ENCODE measurements around the gene MAGEA4. TPM values are rescaled to one million over a fixed set of nuclear protein-coding genes. Genes with fewer than 3 reads are reported as not detected.

Gene MAGEA4
- total RNA-seq, 4 donors from 2014 or later: 0.27 TPM; not detected in 3

DNA sequence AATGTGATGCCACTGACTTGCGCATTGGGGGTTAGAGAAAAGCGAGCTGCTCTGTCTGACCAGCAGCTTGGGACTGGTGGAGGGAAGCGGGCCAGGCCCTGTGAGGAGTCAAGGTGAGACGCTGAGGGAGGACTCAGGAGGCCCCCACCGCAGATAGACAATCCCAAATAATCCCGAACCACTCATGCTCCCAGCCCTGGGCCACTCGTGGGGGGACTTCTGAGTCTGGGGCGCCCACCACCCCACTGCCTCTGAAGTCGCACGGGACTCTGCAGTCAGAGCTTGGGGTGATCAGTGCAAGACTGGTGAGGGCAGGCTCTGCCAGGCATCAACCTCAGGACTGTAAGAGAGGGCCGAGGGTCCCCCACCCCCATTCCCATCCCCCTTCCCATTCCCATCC lies 6.9 kb downstream of the MAGEA4 start:
- 98 to 100% methylated on average over 3 to 6 of the region's 11 CpGs for WGBS, 2 donors
- TF ChIP-seq POLR2A (IDR thresholded peaks at IDR 0.05): no peak
- TF ChIP-seq, protein P1, sequence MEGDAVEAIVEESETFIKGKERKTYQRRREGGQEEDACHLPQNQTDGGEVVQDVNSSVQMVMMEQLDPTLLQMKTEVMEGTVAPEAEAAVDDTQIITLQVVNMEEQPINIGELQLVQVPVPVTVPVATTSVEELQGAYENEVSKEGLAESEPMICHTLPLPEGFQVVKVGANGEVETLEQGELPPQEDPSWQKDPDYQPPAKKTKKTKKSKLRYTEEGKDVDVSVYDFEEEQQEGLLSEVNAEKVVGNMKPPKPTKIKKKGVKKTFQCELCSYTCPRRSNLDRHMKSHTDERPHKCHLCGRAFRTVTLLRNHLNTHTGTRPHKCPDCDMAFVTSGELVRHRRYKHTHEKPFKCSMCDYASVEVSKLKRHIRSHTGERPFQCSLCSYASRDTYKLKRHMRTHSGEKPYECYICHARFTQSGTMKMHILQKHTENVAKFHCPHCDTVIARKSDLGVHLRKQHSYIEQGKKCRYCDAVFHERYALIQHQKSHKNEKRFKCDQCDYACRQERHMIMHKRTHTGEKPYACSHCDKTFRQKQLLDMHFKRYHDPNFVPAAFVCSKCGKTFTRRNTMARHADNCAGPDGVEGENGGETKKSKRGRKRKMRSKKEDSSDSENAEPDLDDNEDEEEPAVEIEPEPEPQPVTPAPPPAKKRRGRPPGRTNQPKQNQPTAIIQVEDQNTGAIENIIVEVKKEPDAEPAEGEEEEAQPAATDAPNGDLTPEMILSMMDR (IDR thresholded peaks at IDR 0.05): no peak
- Histone ChIP-seq H3K9me3 (no peaks in the 10 kb centered on the region), H3K36me3 (no peaks in the 10 kb centered on the region), H3K4me3 (replicated peaks in 1 of 3) (no peak overlapping the region), H3K27ac (no peak overlapping the region), H3K27me3 (no peaks in the 10 kb centered on the region), H3K4me1 (no peaks in the 10 kb centered on the region)
- intact Hi-C loops (cut with DNase I): no loop called here
- no peak for DNase-seq

DNA sequence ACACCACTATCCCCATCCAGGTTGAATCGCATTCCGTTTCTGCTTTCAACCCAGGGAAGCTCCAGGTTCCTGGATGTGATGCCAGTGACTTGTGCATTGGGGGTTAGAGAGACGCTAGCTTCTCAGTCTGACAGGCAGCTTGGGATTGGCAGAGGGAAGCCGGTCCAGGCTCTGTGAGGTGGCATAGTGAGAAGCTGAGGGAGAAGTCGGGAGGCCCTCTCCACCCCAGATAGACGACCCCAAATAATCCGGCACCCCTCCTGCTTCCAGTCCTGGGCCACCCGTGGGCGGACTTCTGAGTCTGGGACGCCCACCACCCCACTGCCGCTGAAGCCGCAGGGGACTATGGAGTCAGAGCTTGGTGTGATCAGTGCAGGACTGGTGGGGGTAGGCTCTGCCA lies 7.4 kb downstream of the MAGEA4 start:
- H3K36me3 ChIP-seq: no peaks in the 10 kb centered on the region
- DNase-seq: no peak
- H3K27me3 ChIP-seq: no peaks in the 10 kb centered on the region
- H3K27ac ChIP-seq: no peak overlapping the region
- no peak for TF ChIP-seq POLR2A (IDR thresholded peaks at IDR 0.05)
- TF ChIP-seq, protein P1 (IDR thresholded peaks at IDR 0.05): no peak
- no peaks in the 10 kb centered on the region for H3K9me3 ChIP-seq
- no peaks in the 10 kb centered on the region for H3K4me1 ChIP-seq
- intact Hi-C loops (cut with DNase I): no loop called here
- H3K4me3 ChIP-seq (replicated peaks in 1 of 3): no peak overlapping the region
- 87 to 96% methylated on average over 4 to 7 of the region's 12 CpGs for WGBS, 2 donors

DNA sequence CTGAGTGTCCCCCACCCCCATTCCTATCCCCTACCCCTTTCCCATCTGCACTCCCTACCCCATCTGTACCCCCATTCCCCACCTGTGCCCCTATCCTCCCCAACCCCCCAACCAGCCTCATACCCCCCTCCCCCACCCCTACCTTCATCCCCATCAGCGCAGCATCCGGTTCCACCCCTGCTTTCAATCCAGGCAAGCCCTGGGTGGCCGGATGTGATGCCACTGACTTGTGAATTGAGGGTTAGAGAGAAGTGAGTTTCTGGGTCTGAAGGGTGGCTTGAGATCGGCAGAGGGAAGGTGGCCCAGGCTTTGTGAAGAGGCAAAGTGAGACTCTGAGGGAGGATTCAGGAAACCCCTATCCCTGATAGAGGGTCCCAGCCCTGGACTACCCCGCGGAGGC lies 7.8 kb downstream of the MAGEA4 start:
- WGBS, 2 donors: 60 to 70% methylated on average over 2 of the region's 6 CpGs
- intact Hi-C loops (cut with DNase I): no loop called here
- Histone ChIP-seq H3K4me1 (no peaks in the 10 kb centered on the region), H3K36me3 (no peaks in the 10 kb centered on the region), H3K4me3 (replicated peaks in 1 of 3) (no peak overlapping the region), H3K27me3 (no peaks in the 10 kb centered on the region), H3K9me3 (no peaks in the 10 kb centered on the region), H3K27ac (no peak overlapping the region)
- TF ChIP-seq POLR2A (IDR thresholded peaks at IDR 0.05): no peak
- TF ChIP-seq, protein P1 (IDR thresholded peaks at IDR 0.05): no peak
- no peak for DNase-seq

DNA sequence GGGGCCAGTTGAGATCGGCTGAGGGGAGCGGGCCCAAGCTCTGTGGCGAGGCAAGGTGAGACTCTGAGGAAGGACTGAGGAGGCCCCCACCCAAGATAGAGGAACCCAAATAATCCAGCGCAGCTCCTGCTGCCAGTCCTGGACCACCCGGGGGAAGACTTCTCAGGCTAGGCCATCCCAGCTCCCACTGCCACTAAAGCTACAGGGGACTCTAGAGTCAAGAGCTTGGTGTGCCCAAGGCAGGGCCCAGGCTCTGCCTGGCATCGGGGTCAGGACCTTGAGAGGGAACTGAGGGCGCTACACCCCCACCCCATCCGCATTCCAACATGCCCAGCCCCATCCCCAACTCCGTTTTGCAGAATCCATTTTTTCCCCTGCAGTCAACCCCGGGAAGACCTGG lies 8.6 kb downstream of the MAGEA4 start:
- Histone ChIP-seq H3K27ac (no peak overlapping the region), H3K27me3 (no peaks in the 10 kb centered on the region), H3K36me3 (no peaks in the 10 kb centered on the region), H3K4me1 (no peaks in the 10 kb centered on the region), H3K4me3 (replicated peaks in 1 of 3) (no peak overlapping the region), H3K9me3 (no peaks in the 10 kb centered on the region)
- no peak for TF ChIP-seq POLR2A (IDR thresholded peaks at IDR 0.05)
- TF ChIP-seq, protein P1 (IDR thresholded peaks at IDR 0.05): no peak
- intact Hi-C loops (cut with DNase I): no loop called here
- no peak for DNase-seq
- 100% methylated on average over 3 of the region's 10 CpGs; no CpG with 5 or more reads in 1 of the 2 donors for WGBS, 2 donors

DNA sequence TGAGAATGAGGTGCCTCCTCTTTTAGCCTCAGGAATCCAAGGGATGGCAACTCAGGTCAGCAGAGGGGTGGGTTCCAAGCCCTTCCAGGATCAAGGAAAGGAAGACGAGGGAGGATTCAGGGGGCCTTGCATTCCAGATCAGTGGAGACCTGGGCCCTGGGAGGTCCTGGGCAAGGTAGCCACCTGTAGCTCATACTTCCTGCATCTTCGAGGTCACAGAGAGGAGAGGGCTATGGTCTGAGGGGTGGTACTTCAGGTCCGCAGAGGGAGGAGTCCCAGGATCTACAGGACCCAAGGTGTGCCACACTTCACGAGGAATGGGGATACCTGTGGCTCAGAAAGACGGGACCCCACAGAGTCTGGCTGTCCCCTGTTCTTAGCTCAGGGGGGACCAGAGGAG lies 9.2 kb downstream of the MAGEA4 start:
- H3K4me1 ChIP-seq: no peaks in the 10 kb centered on the region
- intact Hi-C loops (cut with DNase I): no loop called here
- 83 to 90% methylated on average over 4 of the region's 5 CpGs for WGBS, 2 donors
- DNase-seq: no peak
- no peak for TF ChIP-seq POLR2A (IDR thresholded peaks at IDR 0.05)
- TF ChIP-seq, protein P1 (IDR thresholded peaks at IDR 0.05): no peak
- H3K4me3 ChIP-seq (replicated peaks in 1 of 3): no peak overlapping the region
- no peaks in the 10 kb centered on the region for H3K9me3 ChIP-seq
- no peak overlapping the region for H3K27ac ChIP-seq
- H3K27me3 ChIP-seq: no peaks in the 10 kb centered on the region
- H3K36me3 ChIP-seq: no peaks in the 10 kb centered on the region
